ENCODE measurements around the gene CDC27.
A peak's percentile ranks its signal among the peaks of the same experiment; 100 is the strongest.
"Not testable (repeated sequence)": the region's sequence is repeated elsewhere in the genome, so short reads cannot be mapped to it uniquely, and the experiment has no call there.

The CDC27 gene

GRCh38 chr17:47188876-47189731 is at the start of gene CDC27:
TSS of gene CDC27 (minus strand) at chr17:47189295. CDS start at chr17:47189172, 123 bp downstream.
- FAIRE-seq: peak; percentile 91
- DNase-seq (ENCODE audit: low spot score): peak; percentile 96

GRCh38 chr17:47238321-47239010 is 49.4 kb upstream of the CDC27 start:
- DNase-seq (ENCODE audit: low spot score): no peak
- no peak for FAIRE-seq

GRCh38 chr17:47237841-47238240 is 48.7 kb upstream of the CDC27 start:
- no peak for FAIRE-seq

GRCh38 chr17:47235923-47236322 is 46.8 kb upstream of the CDC27 start:
- DNase-seq (ENCODE audit: low spot score) (no peak), FAIRE-seq (no peak)

More at GRCh38 chr17:47237841-47238240, 48.7 kb upstream of the CDC27 start:
- DNase-seq (ENCODE audit: low spot score): no peak

- FAIRE-seq (no peak), DNase-seq (ENCODE audit: low spot score) (no peak)
Observed at GRCh38 chr17:47235506-47235905, 46.4 kb upstream of the CDC27 start.

GRCh38 chr17:47232465-47232864 is 43.4 kb upstream of the CDC27 start:
- no peak for FAIRE-seq
- no peak for DNase-seq (ENCODE audit: low spot score)

GRCh38 chr17:47231866-47232265 is 42.8 kb upstream of the CDC27 start:
- no peak for DNase-seq (ENCODE audit: low spot score)
- no peak for FAIRE-seq

DNA sequence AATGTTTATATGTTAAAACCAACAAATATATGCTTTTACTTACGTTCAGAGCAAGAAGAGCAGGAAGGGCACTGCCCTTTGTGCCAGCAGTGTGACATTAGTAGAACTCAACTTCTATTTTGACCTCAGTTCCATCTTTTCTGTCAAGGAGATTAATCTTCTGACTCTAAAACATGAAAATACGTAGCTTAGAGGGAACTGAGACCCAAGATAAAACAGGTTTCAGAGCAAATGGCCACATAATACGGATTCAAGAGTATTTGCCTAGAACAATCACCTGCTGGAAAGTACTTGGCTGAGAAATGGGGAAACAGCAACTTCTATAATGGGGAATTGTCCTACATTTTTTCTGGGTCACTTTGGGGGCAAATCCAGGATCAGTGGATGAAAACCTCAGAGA is 42.2 kb upstream of the CDC27 start:
- DNase-seq (ENCODE audit: low spot score): no peak
- no peak for FAIRE-seq

DNA sequence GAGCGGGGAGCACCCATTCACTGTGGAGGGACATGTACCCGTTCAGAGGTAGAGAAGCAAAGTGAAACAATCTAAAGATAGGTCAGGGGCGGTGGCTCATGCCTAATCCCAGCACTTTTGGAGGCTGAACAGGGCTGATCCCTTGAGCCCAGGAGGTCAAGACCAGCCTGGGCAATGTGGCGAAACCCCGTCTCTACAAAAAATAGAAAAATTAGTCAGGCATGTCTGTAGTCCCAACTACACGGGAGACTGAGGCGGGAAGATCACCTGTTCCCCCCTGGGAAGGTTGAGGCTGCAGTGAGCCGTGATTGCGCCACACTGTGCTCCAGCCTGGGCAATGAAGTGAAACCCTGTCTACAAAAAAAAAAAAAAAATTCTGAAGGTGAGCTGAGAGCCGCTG is 41.8 kb upstream of the CDC27 start:
- peak; percentile 82 for FAIRE-seq
- DNase-seq (ENCODE audit: low spot score): peak; percentile 66

- DNase-seq (ENCODE audit: low spot score) (peak; percentile 88), FAIRE-seq (peak; percentile 73)
Observed at GRCh38 chr17:47229535-47230443, 40.7 kb upstream of the CDC27 start.

GRCh38 chr17:47227862-47228261 is 38.8 kb upstream of the CDC27 start:
- FAIRE-seq (no peak), DNase-seq (ENCODE audit: low spot score) (no peak)

DNA sequence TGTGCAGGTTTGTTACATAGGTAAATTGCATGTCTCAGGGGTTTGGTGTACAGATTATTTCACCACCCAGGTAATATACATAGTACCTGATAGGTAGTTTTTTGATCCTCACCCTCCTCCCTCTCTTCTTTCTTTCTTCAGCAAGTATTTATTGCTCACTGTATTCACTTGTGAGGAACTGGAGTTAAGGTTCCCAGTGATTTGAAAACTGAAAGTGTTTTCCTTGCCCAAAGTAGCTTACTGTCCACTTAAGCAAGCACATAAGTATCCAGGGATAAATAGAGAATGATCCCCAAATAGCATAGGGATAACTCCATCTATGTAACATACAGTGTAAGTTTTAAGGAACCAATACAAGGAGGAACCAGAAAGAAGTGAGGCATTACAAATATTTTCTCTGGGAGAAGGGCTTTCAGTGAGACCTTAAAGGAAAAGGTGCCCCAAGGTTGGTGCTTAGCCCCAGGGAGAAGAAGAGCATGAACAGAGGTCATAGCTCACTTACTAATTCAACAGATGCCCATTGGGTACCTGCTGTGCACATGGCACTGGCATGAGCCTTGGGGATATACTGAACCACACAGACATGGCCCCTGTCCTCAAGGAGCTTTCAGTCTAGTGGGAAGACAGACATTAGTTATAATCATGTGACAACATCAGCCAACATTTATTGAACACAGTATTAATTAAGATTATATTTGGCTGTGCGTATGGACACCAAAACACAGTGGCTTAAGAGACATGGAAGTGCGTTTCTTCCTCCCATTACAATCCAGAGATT is 37.0 kb upstream of the CDC27 start:
- DNase-seq (ENCODE audit: low spot score): no peak

GRCh38 chr17:47225436-47225858 is 36.4 kb upstream of the CDC27 start:
- DNase-seq (ENCODE audit: low spot score) (peak; percentile 83), FAIRE-seq (peak; percentile 74)

More for the DNA sequence above, 37.0 kb upstream of the CDC27 start:
- no peak for FAIRE-seq

DNA sequence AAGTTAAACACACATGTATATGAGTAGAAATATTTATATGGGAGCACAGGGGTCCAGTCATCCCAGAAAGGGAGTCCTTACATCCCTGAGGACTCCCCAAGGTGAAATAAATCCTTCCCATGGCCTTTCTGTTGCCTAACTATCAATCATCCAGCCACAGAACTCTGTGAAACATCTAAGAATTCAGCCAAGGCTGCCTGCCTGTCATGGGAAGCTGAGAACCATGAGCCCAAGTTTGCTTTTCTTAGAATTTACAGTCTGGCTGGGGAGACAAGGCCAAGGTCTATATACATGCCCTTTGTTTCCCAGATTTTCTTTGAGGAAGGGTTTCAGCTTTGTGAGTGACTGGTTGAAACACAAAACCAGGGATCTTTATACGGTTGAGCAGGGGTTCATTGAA is 35.9 kb upstream of the CDC27 start:
- no peak for FAIRE-seq
- no peak for DNase-seq (ENCODE audit: low spot score)

DNA sequence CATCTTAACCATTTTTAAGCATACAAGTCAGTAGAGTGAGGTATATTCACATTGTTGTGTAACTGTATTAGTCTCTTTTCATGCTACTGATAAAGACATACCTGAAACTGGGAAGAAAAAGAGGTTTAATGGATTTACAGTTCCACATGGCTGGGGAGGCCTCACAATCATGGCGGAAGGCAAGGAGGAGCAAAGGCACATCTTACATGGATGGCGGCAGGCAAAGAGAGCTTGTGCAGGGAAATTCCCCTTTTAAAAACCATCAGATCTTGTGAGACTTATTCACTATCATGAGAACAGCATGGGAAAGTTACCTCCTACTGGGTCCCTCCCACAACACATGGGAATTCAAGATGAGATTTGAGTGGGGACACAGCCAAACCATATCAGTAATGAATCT is 35.0 kb upstream of the CDC27 start:
- FAIRE-seq; DNase-seq (ENCODE audit: low spot score): not testable (repeated sequence)

- DNase-seq (ENCODE audit: low spot score) (no peak), FAIRE-seq (no peak)
Observed at GRCh38 chr17:47223460-47223859, 34.4 kb upstream of the CDC27 start.

DNA sequence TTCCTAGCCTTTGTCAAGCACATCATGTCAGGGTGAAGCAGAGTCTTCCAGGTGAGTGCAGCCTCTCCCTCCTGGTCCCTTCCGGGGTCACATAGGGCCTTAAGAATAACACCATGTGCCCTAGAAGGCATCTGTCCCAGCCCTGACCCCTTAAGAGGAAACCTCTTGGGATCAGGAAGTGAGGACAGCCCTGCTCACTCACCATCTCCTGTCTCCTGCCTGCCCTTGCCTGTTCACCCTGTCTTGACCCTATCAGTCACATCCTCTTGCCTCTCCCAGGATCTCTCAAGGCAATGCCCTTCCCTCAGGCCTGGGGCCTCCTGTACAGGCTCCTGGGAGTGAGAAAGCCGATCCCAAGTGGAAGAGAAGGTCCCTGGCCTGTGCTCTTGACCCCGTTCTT is 33.9 kb upstream of the CDC27 start:
- FAIRE-seq: no peak
- DNase-seq (ENCODE audit: low spot score): no peak

GRCh38 chr17:47222047-47222446 is 33.0 kb upstream of the CDC27 start:
- DNase-seq (ENCODE audit: low spot score) (no peak), FAIRE-seq (no peak)

GRCh38 chr17:47221154-47221553 is 32.1 kb upstream of the CDC27 start:
- FAIRE-seq (no peak), DNase-seq (ENCODE audit: low spot score) (no peak)

DNA sequence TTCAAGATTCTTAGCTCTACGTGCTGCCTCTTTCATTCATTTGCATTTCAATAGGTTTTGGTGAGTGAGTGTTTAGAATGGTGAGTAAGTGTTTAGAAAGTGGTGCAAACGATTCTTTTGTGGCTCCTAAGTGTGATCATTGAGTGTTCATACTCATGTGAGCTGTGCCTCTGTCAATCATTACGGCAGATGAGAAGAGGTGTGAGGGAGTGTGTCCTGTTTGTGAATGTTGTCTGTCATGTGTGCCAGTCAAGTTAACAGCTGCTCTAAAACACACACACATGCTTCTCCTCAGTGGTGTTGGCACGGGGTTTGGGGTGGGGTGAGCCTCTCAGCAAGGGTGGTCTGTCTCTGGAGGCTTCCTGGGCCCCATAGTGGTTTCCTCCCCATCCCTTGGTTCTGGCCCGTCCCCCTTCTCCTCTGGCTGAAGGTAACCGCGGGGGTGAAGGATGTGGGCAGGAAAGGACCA is 31.5 kb upstream of the CDC27 start:
- DNase-seq (ENCODE audit: low spot score) (no peak), FAIRE-seq (no peak)
